K562 (cell line): ENCODE measurements around the gene C2orf42. TPM values are rescaled to one million over a fixed set of nuclear protein-coding genes. Genes with fewer than 3 reads are reported as not detected.

Experiments used
- ARID2 ChIP-seq: fragments of 450-650 bp; IDR thresholded peaks from 2 replicates; pipeline ENCODE4 v1.6.1; 2017; ENCODE audit warnings: antibody characterized with exemption, mild to moderate bottlenecking
- CBFA2T2 ChIP-seq: fragments of 450-650 bp; conservative IDR thresholded peaks from 2 replicates; pipeline ENCODE4 v1.6.1; 2017; ENCODE audit warnings: mild to moderate bottlenecking
- CREB3L1 ChIP-seq: fragments of 450-650 bp; IDR thresholded peaks from 2 replicates; pipeline ENCODE4 v1.6.1; 2014; ENCODE audit warnings: low read depth, mild to moderate bottlenecking, moderate library complexity, borderline replicate concordance
- FOXO4 ChIP-seq: fragments of 450-650 bp; formaldehyde crosslinking; IDR thresholded peaks from 2 replicates; pipeline ENCODE4 v1.4.0; 2020; ENCODE audit warnings: mild to moderate bottlenecking, moderate library complexity
- HDAC8 ChIP-seq: fragments of 450-650 bp; IDR thresholded peaks from 2 replicates; pipeline ENCODE4 v1.6.1; 2016; ENCODE audit warnings: mild to moderate bottlenecking, missing genetic modification characterization, moderate library complexity, missing compliant biosample characterization
- MECOM ChIP-seq: fragments of 250-450 bp; sonication (Bioruptor Pico); IDR thresholded peaks from 2 replicates; pipeline ENCODE4 v1.8.0; 2022; ENCODE audit warnings: inconsistent platforms
- MXD1 ChIP-seq: fragments of 250-450 bp; sonication (Bioruptor Pico); IDR thresholded peaks from 2 replicates; pipeline ENCODE4 v1.8.0; 2021; ENCODE audit warnings: borderline replicate concordance, mild to moderate bottlenecking, moderate library complexity; ENCODE audit not compliant: poor library complexity, severe bottlenecking
- NCOA1 ChIP-seq: fragments of 450-650 bp; IDR thresholded peaks from 2 replicates; pipeline ENCODE4 v1.6.1; 2016; ENCODE audit warnings: low read depth
- POLR2H ChIP-seq: IDR thresholded peaks from 2 replicates; pipeline ENCODE4 v1.6.1; 2016; ENCODE audit warnings: missing genetic modification characterization, low read depth, mild to moderate bottlenecking, control low read depth, missing compliant biosample characterization, moderate library complexity
- RBM25 ChIP-seq: fragments of 200-400 bp; formaldehyde crosslinking; IDR thresholded peaks from 2 replicates; pipeline ENCODE4 v1.6.1; 2018; ENCODE audit warnings: low read length, low read depth, moderate library complexity; ENCODE audit not compliant: severe bottlenecking
- REST ChIP-seq, 2 experiments: fragments of 450-650 bp; formaldehyde crosslinking in 1 of 2; IDR thresholded peaks; 2 replicates each; pipeline versions ENCODE4 v1.4.0 to v1.6.1; 2014 to 2020; ENCODE audit warnings: mild to moderate bottlenecking in 2 of 2, borderline replicate concordance in 1 of 2, low read depth in 1 of 2
- SRSF1 ChIP-seq: fragments of 200-400 bp; formaldehyde crosslinking; IDR thresholded peaks from 2 replicates; pipeline ENCODE4 v1.6.1; 2017; ENCODE audit warnings: mild to moderate bottlenecking, low read depth, low read length, moderate library complexity
- TAF7 ChIP-seq: fragments of 450-650 bp; IDR thresholded peaks from 2 replicates; pipeline ENCODE4 v1.6.1; 2016; ENCODE audit warnings: missing genetic modification characterization, missing compliant biosample characterization
- TARDBP ChIP-seq: fragments of 450-650 bp; IDR thresholded peaks from 2 replicates; pipeline ENCODE4 v1.6.1; 2016
- WHSC1 ChIP-seq: IDR thresholded peaks from one replicate; pipeline ENCODE4 v1.6.1; 2012; ENCODE audit warnings: low read length, control low read depth, inconsistent platforms
- ZNF174 ChIP-seq: fragments of 250-450 bp; sonication (Bioruptor Pico); IDR thresholded peaks from 2 replicates; pipeline ENCODE4 v1.4.0; 2020; ENCODE audit warnings: mild to moderate bottlenecking
- polyA plus RNA-seq, 8 experiments: library from polyadenylated mRNA; depleted of rRNA in 4 of 8; stranded (reverse) in 5 of 8; unstranded in 3 of 8; fragments of >200 nt; fragmentation: Nextera tagmentation in 2 of 8; fragmentation: Illumina TruSeq in 1 of 8; extraction: Ambion mirVana in 2 of 8; extraction: Trizol in 1 of 8; gene quantifications; 2 replicates each; pipeline versions ENCODE4 v1.2.1 to v1.2.3, GENCODE V29; 2011 to 2014; ENCODE audit warnings: inconsistent platforms in 1 of 8, missing spikeins in 1 of 8
- total RNA-seq, 7 experiments: library from RNA; depleted of rRNA in 6 of 7; stranded (reverse); fragments of >200 nt in 6 of 7; fragmentation: Illumina TruSeq in 2 of 7; extraction: Trizol in 2 of 7; gene quantifications; 2 replicates each; pipeline versions ENCODE4 v1.2.1 to v1.2.3, GENCODE V29; 2011 to 2021; ENCODE audit warnings: low replicate concordance in 1 of 7

The C2orf42 gene
- total and polyA plus RNA-seq, 9 of the 15 experiments (the other 6 are each of a cell fraction or from before 2014, with no cell fraction given), result 4.6 to 10.9 (median 7.5) TPM

- no peak for TF ChIP-seq MXD1
- no peak for TF ChIP-seq FOXO4
- 0 out of 2 replicates have a peak, but pooled peaks have one; percentile 50 for TF ChIP-seq ARID2
- TF ChIP-seq TARDBP, result no peak
- TF ChIP-seq TAF7 (tag), result no peak
- no peak for TF ChIP-seq HDAC8
- TF ChIP-seq ZNF174 (CRISPR knock-in tag), result no peak
- TF ChIP-seq SRSF1, result no peak
- TF ChIP-seq MECOM (CRISPR knock-in tag), result peak; percentile 49; the same call in 1 of the 2 replicates
- TF ChIP-seq WHSC1, result no peak
- TF ChIP-seq CBFA2T2, result no peak
- TF ChIP-seq POLR2H (tag), result no peak
- TF ChIP-seq CREB3L1, result no peak
- TF ChIP-seq REST (IDR thresholded peaks at IDR 0.05; ENCODE audit: borderline replicate concordance), result no peak
- no peak for TF ChIP-seq REST (CRISPR knock-in tag; IDR thresholded peaks at IDR 0.05; ENCODE audit: low read depth)
- TF ChIP-seq RBM25, result no peak
- no peak for TF ChIP-seq NCOA1
These were observed 67.6 kb downstream of the C2orf42 start (continued) for GRCh38 chr2:70123051-70123828.
